B cell (primary cell): ENCODE data around the gene CALM1. TPM values are rescaled to one million over a fixed set of nuclear protein-coding genes. Genes with fewer than 3 reads are reported as not detected.

Source experiments
- ATAC-seq: fragments of 200-7000 bp; cut with Tn5 transposase; one replicate; pipeline ENCODE4 v1.10.0; 2021; ENCODE audit warnings: low read depth, mild to moderate bottlenecking, moderate number of reproducible peaks, moderate library complexity
- CTCF ChIA-PET: fragments of 350-600 bp; sonication (Branson Sonifier 250); formaldehyde crosslinking; loops from one replicate; lab custom pipeline; 2021; ENCODE audit warnings: antibody characterized with exemption, inconsistent platforms; lab: Charles Lee
- POLR2A ChIA-PET: fragments of 350-600 bp; sonication (Branson Sonifier 250); formaldehyde crosslinking; loops from one replicate; lab custom pipeline; 2021; ENCODE audit warnings: antibody characterized with exemption; lab: Charles Lee
- DNase-seq: peaks from one replicate; pipeline ENCODE4 v3.0.0; 2013
- H2AFZ ChIP-seq: 2 replicates; pipeline ENCODE4 v1.6.1; 2012; ENCODE audit warnings: mild to moderate bottlenecking, low read depth, low read length; ENCODE audit not compliant: insufficient read depth, poor library complexity, severe bottlenecking
- H3K27ac ChIP-seq, 2 donors: 1 replicate in 1 of 2; 2 replicates in 1 of 2; pipeline ENCODE4 v1.5.1; 2012 to 2013; ENCODE audit warnings: low read length in 2 of 2, mild to moderate bottlenecking in 2 of 2, moderate library complexity in 1 of 2
- H3K27me3 ChIP-seq, 4 experiments: fragments of 200-600 bp in 1 of 4; sonication (generic) in 1 of 4; replicated peaks in 1 of 4; 1 replicate in 2 of 4; 2 replicates in 2 of 4; pipeline versions ENCODE4 v1.6.1 to v1.7.0; 2013 to 2016; ENCODE audit warnings: low read length in 3 of 4, mild to moderate bottlenecking in 2 of 4, mixed read lengths in 1 of 4, moderate library complexity in 1 of 4; ENCODE audit not compliant: insufficient read depth in 4 of 4, control insufficient read depth in 3 of 4; ENCODE audit errors: control extremely low read depth in 1 of 4
- H3K36me3 ChIP-seq, 2 experiments: replicated peaks in 1 of 2; 1 replicate in 1 of 2; 2 replicates in 1 of 2; pipeline versions ENCODE4 v1.6.1 to v1.7.1; 2013; ENCODE audit warnings: low read length in 1 of 2; ENCODE audit not compliant: insufficient read depth in 2 of 2, control insufficient read depth in 1 of 2; ENCODE audit errors: control extremely low read depth in 1 of 2, extremely low read depth in 1 of 2
- H3K4me1 ChIP-seq, 2 donors: fragments of 200-600 bp in 1 of 2; sonication (generic) in 1 of 2; 1 replicate in 1 of 2; 2 replicates in 1 of 2; pipeline versions ENCODE4 v1.5.1 to v1.6.1; 2013 to 2017; ENCODE audit warnings: low read length in 2 of 2; ENCODE audit not compliant: control insufficient read depth in 2 of 2, insufficient read depth in 2 of 2
- H3K4me2 ChIP-seq: replicated peaks from 2 replicates; pipeline ENCODE3; 2012; ENCODE audit warnings: mild to moderate bottlenecking, low read depth, low read length; ENCODE audit not compliant: poor library complexity, severe bottlenecking
- H3K4me3 ChIP-seq, 5 experiments: fragments of 200-600 bp in 1 of 5; sonication (generic) in 1 of 5; 1 replicate in 3 of 5; 2 replicates in 2 of 5; pipeline versions ENCODE4 v1.5.1 to v1.7.0; 2011 to 2016; ENCODE audit warnings: low read length in 4 of 5, mild to moderate bottlenecking in 4 of 5, low read depth in 2 of 5, control low read depth in 1 of 5, moderate library complexity in 1 of 5; ENCODE audit not compliant: insufficient read depth in 1 of 5; ENCODE audit errors: control extremely low read depth in 1 of 5, extremely low read depth in 1 of 5
- H3K79me2 ChIP-seq: fragments of 200-600 bp; sonication (generic); one replicate; pipeline ENCODE4 v1.6.0; 2016; ENCODE audit warnings: low read length; ENCODE audit not compliant: control insufficient read depth, insufficient read depth
- H3K9ac ChIP-seq: fragments of 200-600 bp; sonication (generic); 2 replicates; pipeline ENCODE4 v1.6.1; 2017; ENCODE audit warnings: mild to moderate bottlenecking, low read length, moderate library complexity
- H3K9me3 ChIP-seq, 3 donors: one replicate each; pipeline versions ENCODE4 v1.6.1 to v1.7.1; 2013; ENCODE audit warnings: low read length in 2 of 3; ENCODE audit not compliant: control insufficient read depth in 2 of 3, insufficient read depth in 1 of 3; ENCODE audit errors: control extremely low read depth in 1 of 3
- H4K20me1 ChIP-seq: 2 replicates; pipeline ENCODE4 v1.6.0; 2012; ENCODE audit warnings: mild to moderate bottlenecking, low read length; ENCODE audit not compliant: insufficient read depth, control insufficient read depth, poor library complexity, severe bottlenecking
- H3K27ac Mint-ChIP-seq: one replicate; pipeline ENCODE4 v1.8.0; 2021; ENCODE audit warnings: mixed read lengths
- H3K27me3 Mint-ChIP-seq: one replicate; pipeline ENCODE4 v1.8.0; 2021; ENCODE audit warnings: mixed read lengths
- H3K4me1 Mint-ChIP-seq: one replicate; pipeline ENCODE4 v1.8.0; 2021; ENCODE audit warnings: mixed read lengths
- H3K4me3 Mint-ChIP-seq: one replicate; pipeline ENCODE4 v1.8.0; 2021; ENCODE audit warnings: mixed read lengths
- H3K9me3 Mint-ChIP-seq: one replicate; pipeline ENCODE4 v1.8.0; 2022; ENCODE audit warnings: mixed read lengths; ENCODE audit not compliant: insufficient read depth
- EZH2 ChIP-seq: IDR thresholded peaks from 2 replicates; pipeline ENCODE4 v1.6.1; 2012; ENCODE audit warnings: borderline replicate concordance, low read depth, mild to moderate bottlenecking, moderate library complexity, low read length; ENCODE audit not compliant: insufficient read depth, poor library complexity, severe bottlenecking
- WGBS: methylation state at CpG from one replicate; pipeline ENCODE4 v1.1.5; 2013; ENCODE audit warnings: missing lambda C conversion rate; ENCODE audit not compliant: insufficient coverage; 5-methylcytosine and 5-hydroxymethylcytosine counted together
- intact Hi-C: fragments of 100-400 bp; cut with micrococcal nuclease; formaldehyde crosslinking; loops from one replicate; pipeline ENCODE4 v1.10.0; 2022
- polyA plus RNA-seq: library from polyadenylated mRNA; depleted of rRNA; stranded (reverse); fragments of >200 nt; gene quantifications from 2 replicates; pipeline ENCODE4 v1.2.3, GENCODE V29; 2012
- total RNA-seq, 2 donors: library from RNA; stranded (reverse); fragments of 120-200 nt in 1 of 2; gene quantifications; 1 replicate in 1 of 2; 2 replicates in 1 of 2; pipeline versions ENCODE4 v1.2.3 to v1.2.4, GENCODE V29; 2013 to 2022
- TF ChIP-seq, protein P1 (sequence below): fragments of 200-600 bp; IDR thresholded peaks from one replicate; pipeline ENCODE4 v1.8.0; 2022; ENCODE audit warnings: antibody characterized with exemption, mild to moderate bottlenecking

The CALM1 gene
- total and polyA plus RNA-seq, 2 donors (not counting 1 experiment from before 2014, with no cell fraction given): 264 to 267 TPM

DNA sequence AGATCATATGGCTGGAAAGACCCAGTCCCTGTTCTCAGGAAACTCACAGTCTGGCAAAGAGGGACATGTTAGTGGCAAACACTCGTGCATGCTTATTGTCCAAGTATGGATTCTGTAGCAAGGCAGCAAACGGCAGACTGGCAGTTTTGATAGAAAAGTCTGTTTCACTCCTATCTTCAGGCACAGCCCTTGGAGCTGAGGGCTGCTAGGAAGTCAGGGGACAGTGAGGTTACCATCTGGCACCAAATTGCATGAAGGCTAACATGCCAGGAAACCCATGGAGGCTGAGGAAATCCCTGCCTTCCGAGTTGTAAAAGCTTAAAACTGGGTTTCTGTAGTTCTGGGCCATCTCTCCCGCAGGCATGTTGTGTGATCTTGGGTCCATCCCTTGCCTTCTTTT is 32.9 kb downstream of the CALM1 start:
- H3K27ac ChIP-seq: no peak overlapping the region
- no peaks in the 10 kb centered on the region for H3K79me2 ChIP-seq
- no peaks in the 10 kb centered on the region for H4K20me1 ChIP-seq
- ChIA-PET POLR2A (interaction anchor here (0.7 kb wide), 1 partner anchor 21 kb away, joined by 3 read pairs; no protein-coding TSS in a partner anchor), CTCF (no interaction called here)
- peaks cover 5% of the 10 kb centered on the region for H3K4me1 Mint-ChIP-seq
- H3K4me2 ChIP-seq: no peak overlapping the region
- no peak overlapping the region for H3K9ac ChIP-seq
- no peak overlapping the region for H3K4me3 Mint-ChIP-seq
- 68% methylated on average over 3 of the region's 4 CpGs for WGBS
- DNase-seq (no peak), ATAC-seq (no peak)
- H3K4me1 ChIP-seq: no peaks in the 10 kb centered on the region
- H3K27ac Mint-ChIP-seq: no peak overlapping the region
- H3K27me3 Mint-ChIP-seq: peaks cover 11% of the 10 kb centered on the region
- peaks cover 0 to 6% (median 0%) of the 10 kb centered on the region in 3 donors for H3K9me3 ChIP-seq
- intact Hi-C loops: no loop called here
- no peaks in the 10 kb centered on the region for H3K36me3 ChIP-seq
- H2AFZ ChIP-seq: no peak overlapping the region
- H3K4me3 ChIP-seq: no peak overlapping the region
- H3K27me3 ChIP-seq: peaks cover 0 to 7% (median 1%) of the 10 kb centered on the region in 4 experiments
- TF ChIP-seq EZH2: no peak
- TF ChIP-seq, protein P1, sequence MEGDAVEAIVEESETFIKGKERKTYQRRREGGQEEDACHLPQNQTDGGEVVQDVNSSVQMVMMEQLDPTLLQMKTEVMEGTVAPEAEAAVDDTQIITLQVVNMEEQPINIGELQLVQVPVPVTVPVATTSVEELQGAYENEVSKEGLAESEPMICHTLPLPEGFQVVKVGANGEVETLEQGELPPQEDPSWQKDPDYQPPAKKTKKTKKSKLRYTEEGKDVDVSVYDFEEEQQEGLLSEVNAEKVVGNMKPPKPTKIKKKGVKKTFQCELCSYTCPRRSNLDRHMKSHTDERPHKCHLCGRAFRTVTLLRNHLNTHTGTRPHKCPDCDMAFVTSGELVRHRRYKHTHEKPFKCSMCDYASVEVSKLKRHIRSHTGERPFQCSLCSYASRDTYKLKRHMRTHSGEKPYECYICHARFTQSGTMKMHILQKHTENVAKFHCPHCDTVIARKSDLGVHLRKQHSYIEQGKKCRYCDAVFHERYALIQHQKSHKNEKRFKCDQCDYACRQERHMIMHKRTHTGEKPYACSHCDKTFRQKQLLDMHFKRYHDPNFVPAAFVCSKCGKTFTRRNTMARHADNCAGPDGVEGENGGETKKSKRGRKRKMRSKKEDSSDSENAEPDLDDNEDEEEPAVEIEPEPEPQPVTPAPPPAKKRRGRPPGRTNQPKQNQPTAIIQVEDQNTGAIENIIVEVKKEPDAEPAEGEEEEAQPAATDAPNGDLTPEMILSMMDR: no peak
- H3K9me3 Mint-ChIP-seq: no peaks in the 10 kb centered on the region

GRCh38 chr14:90434370-90435020 is 37.7 kb downstream of the CALM1 start:
- no peak overlapping the region for H3K9ac ChIP-seq
- H3K36me3 ChIP-seq: no peaks in the 10 kb centered on the region
- no peak overlapping the region for H3K4me2 ChIP-seq
- Mint-ChIP-seq H3K4me1 (no peaks in the 10 kb centered on the region), H3K27ac (no peak overlapping the region), H3K4me3 (no peak overlapping the region), H3K27me3 (peaks cover 3% of the 10 kb centered on the region), H3K9me3 (no peaks in the 10 kb centered on the region)
- ATAC-seq (no peak), DNase-seq (no peak)
- WGBS: 91% methylated on average over 7 of the region's 9 CpGs
- intact Hi-C loops: no loop called here
- no peak overlapping the region for H3K4me3 ChIP-seq
- no peaks in the 10 kb centered on the region for H3K4me1 ChIP-seq
- peaks cover 0 to 3% (median 0%) of the 10 kb centered on the region in 4 experiments for H3K27me3 ChIP-seq
- ChIA-PET POLR2A (no interaction called here), CTCF (no interaction called here)
- no peaks in the 10 kb centered on the region for H3K9me3 ChIP-seq
- no peaks in the 10 kb centered on the region for H3K79me2 ChIP-seq
- no peaks in the 10 kb centered on the region for H4K20me1 ChIP-seq
- H2AFZ ChIP-seq: no peak overlapping the region
- no peak for TF ChIP-seq EZH2
- TF ChIP-seq, protein P1: no peak
- no peak overlapping the region for H3K27ac ChIP-seq
